Measurements from ENCODE around the gene DPH1. TPM values are rescaled to one million over a fixed set of nuclear protein-coding genes. Genes with fewer than 3 reads are reported as not detected.

The DPH1 gene
- total RNA-seq, 1 donor from 2014 or later = 38.8 TPM

DNA sequence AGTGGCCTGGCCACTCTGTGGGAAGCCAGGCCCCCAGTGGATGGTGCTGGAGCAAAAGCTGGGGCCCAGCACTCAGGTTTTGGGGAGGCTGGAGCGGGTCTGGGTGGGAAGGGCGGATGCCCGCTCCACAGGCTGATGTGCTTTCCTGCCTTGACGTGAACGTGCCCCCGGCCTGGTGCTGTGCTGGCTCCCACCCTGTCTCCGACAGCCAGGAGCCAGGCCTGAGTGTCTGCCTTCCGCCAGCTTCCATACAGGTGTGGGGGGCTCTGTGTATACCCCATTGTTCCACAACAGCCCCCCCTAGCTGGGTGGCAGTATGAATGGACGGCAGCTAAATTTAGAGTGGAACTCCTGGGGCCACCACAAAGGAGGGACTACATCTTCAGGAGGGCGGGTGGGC, 45.0 kb downstream of the DPH1 start:
- DNase-seq (ENCODE audit: low spot score) (no peak), ATAC-seq (no peak)

DNA sequence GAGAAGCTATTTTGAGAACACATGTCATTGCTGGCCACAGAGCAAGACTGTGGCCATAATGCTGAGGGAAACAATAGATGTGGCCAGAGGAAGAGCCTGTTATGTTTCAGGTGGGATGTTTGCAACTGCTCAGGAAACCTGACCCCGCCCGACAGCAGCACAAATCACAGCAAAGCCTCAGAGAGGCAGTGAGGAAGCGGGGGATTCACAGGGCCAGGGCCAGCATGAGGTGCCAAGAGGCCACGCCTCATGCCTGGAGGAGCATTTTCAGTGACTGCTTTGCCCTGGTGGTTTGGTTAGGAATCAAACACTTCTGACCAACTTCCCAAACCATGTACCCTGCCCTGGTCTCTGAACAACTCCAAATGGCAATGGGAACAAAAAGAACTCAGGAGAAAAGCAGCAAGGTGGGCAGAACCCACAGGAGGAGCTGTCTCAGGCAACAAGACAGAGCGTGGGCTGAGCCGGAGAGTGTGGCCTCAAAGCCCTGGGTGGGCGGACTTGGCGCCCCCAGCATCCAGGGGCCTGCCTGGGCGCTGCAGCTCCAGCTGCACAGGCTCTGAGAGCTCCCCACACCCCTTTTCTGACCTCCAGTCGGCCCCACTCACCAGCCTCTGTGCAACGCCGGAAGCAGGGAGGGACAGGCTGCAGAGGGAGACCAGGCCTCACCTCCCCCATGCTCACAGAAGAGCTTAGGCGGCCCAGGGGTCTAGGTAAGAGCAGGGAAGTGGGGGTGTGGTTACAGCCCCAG, 45.6 kb downstream of the DPH1 start:
- ATAC-seq (no peak), DNase-seq (ENCODE audit: low spot score) (no peak)

DNA sequence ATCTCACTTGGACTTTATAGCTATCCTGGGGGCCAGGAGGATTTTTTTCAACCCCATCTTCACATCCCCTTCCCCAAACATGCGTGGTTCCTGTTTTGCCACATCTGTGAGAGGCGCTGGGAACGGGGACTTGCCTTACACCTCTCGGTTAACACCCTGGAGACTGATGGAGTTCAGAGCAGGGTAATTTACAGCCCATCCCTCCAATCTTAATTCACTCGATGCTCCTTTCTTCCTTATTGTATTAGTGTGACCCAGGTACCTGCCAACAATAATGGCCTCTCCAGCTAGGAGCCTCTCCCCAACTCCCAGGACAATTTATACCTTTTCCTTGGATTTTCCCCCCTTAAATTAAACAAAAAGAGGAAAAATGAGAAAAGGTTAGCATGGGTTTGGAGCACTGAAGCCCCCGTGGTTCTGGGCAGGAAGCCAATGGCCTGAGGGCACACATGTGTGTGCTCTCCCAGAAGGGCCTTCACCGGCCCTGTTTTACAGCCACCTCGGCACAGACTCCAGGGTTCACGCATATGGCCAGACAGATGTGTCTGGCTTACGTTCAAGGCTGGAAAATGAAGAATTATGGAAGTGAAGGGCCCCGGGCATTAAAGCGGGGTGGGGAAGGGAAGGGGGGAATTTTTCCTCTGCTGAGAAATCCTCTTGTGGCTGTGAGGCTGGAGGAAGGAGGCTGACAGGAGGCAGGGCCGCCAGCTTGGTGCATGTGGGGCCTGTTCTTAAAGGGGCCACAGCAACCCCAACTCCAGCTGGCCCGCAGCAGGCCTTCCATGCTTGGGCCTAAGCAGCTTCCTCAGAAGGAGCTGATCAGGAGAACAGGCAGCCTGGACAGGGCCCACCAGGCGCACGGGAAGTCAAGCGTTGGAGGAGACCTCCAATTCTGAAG, 46.4 kb downstream of the DPH1 start:
- DNase-seq (ENCODE audit: low spot score) (no peak), ATAC-seq (no peak)

DNA sequence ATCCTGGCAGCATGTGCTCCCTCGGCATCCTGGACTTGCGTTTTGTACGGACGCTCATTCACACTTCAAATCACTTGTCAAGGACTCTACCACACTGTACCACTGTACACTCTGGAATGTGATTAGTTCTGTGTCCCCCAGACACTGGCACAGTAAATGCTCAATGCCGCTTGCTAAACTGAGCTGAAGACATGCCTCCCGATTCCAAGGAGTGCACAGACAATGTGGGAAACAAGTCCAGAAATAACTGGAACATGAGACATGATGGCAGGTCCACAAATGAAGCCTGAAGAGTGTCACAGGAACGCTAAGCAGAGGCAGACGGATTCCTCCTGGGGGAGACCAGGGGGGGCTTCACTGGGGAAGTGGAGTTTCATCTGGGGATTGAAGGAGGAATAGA, 47.1 kb downstream of the DPH1 start:
- ATAC-seq (no peak), DNase-seq (ENCODE audit: low spot score) (no peak)

DNA sequence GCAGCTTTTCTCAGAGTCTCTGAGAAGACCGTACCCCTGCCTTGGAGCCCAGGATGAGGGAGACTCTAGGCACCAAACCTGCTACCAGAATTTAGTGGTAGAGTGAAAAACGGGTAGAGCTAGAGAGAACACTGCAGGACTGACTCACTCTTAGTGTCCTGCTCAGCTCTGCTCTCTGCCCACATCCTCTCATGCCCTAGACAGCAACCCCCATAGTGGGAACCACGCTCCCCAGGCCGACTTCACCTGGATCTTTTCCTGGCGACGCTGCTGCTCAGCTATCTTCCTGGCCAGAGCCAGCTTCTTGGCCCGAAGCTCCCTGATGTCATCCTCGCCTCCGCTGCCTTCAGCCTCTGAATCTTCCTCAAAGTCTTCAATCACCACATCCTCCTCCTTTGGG, 51.6 kb downstream of the DPH1 start:
- DNase-seq (ENCODE audit: low spot score) (no peak), ATAC-seq (no peak)

DNA sequence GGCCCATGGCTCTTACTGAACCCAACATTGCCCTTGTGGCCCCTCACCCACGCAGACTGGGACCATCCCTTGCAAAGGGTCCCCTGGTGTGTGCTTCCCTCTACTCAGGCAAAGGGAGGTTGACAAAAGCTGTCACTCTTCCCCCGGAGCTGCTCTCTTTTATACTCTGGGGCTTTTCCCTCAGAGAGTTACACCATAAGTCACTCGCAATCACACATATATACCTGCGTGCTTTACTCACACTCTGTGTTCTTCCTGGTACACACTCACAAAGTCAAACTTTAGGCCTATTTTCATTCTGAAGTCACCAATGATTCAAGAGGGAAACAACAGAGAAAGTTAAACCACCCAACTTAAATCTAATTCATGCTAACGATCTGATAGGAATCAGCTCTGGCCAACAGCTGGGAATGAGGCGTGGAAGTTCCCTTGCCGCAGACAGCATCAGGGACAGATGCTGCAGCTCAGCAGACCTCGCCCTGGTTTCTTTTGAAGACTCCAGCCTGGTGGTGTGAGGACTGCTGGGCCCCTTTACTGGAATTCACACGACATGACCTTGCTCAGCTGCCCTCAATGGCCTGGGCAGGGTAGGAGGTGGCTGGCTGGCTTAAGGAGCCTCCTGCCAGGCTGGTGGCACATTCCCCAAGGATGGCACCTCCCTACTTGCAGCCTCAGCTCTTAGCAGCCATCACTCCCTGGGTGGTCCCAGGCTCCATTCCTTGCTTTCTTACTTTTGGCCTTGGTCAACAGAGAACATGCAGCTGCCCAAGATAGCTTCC, 52.2 kb downstream of the DPH1 start:
- ATAC-seq (no peak), DNase-seq (ENCODE audit: low spot score) (no peak)

DNA sequence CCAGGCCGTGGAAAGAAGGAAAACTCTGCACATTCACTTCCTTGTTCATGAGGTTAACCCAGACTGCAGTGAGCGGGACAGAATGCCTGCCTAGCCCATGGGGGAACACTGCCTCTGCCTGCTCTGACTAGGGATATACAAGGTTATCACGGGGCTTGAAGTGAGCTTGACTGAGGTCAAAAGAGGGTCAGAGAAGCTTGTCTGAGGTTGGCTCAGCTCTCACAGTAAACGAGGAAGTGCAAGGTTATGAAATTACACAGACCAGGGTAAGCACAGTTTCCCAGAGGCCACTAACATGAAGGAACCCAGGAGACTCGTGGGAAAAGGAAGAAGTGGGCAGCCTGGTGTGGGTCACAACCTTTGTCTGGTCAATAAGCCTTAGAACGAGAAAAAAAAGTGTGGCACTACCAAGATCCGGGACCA, 53.7 kb downstream of the DPH1 start:
- DNase-seq (ENCODE audit: low spot score) (no peak), ATAC-seq (peak; percentile 65)

DNA sequence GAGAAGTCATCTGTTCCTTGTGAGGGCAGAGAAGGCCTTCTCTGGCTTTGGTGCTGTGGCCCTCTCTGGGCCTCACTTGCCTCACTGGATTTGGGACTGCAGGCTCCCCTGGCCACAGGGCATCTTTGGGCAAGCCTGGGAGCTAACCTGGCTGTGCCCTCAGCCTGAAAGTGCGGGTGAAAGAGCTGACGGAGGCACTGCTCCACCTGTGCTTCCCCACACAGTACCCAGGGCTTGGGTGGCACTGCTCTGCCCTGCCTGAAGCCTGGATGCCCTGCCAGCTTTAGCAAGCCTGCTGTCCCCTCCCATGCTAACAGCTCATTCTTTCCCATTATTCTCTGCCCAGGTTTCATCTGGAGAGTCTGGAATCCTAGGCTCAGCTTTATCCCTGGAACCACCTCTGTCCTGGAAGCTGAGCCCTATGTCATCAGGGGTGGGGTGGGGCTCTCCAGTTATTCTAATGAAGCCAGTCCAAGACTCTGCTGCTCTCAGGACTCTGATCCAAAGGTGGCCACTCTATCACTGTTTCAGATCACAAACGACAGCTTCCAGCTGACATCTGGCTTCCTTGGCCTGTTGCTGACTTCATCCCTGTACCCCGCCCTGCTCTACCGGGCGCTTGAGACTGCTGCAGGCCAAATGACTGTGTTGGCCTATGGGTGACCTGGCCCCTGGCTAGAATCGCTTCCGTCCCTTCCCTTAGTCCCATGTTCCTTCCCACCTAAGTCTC, 54.2 kb downstream of the DPH1 start:
- DNase-seq (ENCODE audit: low spot score) (no peak), ATAC-seq (peak; percentile 8)

DNA sequence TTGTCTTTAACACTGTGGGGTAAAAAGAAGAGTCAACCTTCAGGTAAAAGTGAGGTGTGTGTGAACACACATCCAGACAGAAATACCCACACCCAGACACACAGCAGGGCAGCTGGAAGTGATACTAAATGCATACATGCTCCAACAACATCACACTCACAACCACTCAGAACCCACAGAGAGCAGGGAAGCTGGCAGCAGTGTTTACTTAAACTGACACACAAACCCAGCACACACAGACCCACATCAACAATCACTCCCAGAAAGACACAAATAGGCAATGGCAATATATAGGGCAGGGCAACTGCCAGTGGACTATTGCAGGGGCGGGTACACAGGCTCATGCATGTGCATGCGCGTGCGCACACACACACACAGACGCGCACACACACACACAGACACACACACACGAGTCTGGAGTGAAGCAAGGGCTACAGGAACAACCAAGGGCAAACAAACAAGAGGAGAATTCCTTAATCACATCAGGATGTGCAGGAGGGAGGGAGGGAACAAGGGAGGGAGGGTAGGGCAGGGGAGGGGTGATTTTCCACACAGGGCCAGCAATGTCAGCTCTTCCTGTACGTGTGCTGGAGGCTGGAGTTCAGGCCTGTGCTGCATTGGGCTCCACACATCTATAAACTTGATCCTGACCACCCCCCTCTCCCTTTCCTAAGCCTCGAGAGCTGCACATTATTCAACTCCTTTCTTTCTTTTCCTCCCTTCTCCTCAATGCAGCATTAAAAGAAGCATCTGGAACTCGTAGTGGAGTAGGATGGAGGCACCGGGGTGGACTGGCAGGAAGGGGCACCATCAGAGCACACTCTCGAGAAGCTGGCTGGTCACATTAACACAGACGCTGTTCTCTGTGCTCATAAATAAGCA, 55.1 kb downstream of the DPH1 start:
- DNase-seq (ENCODE audit: low spot score) (no peak), ATAC-seq (peak; percentile 40)

DNA sequence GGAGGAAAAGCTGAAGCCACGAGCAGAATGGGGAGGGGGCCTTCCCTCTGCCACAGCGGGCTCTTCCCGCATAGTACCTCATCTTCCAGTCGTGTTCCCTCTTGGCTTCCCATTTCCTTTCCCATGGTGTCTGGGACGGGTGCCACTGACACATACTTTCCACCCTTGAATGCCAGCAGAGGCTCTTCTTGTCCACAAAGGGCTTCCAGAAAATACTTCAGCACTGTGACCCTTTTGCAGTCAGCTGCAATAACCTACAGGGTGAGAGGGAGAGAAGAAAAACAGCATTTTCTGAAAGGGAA, 55.6 kb downstream of the DPH1 start:
- no peak for ATAC-seq
- DNase-seq (ENCODE audit: low spot score) = no peak

DNA sequence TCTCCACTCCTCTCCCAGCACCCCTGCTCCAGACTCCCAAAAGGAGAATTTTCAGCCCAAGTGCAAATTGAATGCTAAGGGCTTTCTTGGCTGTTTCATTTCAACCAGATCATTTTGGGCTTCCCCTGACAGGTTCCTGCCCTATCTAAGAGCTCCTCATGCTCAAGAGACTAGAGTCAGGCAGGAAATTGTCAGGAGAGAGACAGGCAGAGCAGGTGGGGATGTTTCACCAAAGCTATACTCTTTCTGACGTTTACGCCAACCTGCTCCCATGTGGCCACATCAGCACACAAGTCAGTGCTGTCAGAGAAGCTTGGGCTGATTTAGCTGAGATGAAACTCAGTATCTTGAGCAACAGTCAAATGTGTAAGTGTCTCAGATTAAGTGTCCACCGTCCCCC, 56.4 kb downstream of the DPH1 start:
- ATAC-seq = no peak

DNA sequence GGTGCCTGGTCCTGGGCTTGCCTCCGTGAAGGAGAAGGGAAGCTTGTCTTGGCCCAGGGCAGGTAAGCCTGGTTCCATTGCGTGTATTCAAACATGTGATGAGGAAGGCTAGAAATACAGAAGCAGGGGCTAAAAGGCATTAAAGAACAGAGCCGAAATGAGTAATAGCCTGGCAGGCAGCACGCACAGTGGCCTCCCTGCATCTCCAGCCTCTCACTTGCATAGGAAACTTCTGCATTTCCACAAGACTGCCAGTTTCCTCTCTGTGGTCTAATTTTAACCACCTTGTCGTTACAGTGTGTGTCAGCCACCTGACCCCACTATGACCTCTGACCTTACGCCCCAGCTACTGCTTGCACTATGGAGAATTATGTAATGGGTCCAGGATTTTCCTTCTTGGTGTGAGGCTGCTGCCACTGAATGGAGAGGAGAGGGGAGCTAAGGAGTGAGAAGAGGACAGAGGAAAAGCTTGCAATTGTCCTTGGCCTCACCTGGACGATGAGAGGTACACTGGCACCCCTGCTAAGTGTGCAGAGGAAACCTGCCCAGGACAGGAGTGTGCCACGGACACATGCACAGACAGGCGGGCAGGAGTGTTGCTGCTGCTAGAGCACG, 57.8 kb downstream of the DPH1 start:
- DNase-seq (ENCODE audit: low spot score) (no peak), ATAC-seq (peak; percentile 26)

More for the DNA sequence above, 56.4 kb downstream of the DPH1 start:
- no peak for DNase-seq (ENCODE audit: low spot score)

DNA sequence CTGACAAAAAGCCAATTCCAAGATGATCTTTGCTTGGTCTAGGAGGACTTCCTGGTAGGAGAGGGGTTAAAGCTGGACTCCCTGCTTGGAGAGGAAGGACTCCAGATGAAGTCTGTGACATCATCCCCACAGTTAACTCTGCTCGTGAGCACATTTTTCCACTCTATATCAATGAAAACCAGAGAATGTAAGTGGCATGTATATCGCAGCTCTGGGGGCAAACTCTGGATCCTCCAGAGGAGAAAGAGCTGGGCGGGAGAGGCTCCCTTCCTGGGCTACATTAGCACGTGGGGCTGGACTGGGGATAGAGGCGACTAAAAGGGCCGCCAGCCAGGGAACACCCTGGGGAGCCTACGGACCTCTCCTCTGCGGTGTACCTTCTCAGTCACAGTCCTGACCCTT, 59.1 kb downstream of the DPH1 start:
- ATAC-seq (no peak), DNase-seq (ENCODE audit: low spot score) (no peak)

DNA sequence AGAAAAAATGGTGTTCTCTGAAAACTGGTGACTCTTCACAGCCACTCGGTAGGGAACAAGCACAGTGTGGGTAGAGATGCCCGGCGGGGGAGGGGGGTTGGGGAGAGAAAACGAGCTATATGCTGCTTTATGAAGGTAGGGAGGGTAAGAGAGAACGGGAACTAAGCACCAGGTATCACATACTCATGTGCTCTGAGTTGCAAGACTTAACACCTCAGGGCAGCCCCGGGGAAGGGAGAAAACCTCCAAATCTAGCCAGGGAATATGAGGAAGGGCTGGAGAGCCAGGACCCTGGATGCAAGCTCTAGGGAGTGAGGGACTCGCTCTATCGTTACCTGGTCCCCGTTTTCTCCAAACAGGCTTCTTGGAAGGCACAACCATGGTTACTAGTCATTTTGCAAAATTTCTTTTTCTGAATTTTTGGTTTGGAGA, 60.3 kb downstream of the DPH1 start:
- no peak for ATAC-seq
- no peak for DNase-seq (ENCODE audit: low spot score)

DNA sequence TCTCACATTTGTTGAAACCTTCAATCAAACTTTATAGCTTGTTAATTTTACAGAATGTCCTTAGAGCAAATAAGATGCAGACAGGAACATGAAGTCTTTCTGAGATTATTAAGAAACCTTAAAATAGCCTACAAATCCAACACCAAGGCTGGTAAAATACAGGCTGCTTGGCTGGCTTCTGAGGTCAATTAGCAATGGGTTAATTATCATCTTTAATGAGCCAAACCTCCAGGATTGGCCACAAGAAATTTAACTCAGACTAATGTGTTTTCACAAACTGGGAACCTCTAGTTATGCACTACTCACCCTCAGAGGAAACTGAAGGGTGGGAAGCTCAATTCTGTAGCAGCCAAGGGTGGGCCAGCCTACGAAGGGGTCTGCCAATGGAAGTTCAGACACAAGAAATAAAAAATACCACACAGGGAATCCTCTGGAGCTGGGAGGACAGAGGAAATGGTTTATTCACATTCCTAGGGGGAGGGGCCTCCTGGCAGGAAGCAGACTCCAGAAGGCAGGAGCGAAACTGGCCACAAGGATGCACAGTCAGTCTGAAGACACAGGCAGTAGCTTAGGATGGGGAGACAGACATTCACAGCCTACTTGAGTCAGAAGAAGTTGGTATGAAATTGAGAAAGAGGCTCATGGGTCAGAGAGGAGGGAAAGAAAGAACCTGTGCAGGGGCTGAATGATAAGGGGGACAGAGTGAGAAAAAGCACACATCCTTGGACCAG, 61.0 kb downstream of the DPH1 start:
- ATAC-seq (no peak), DNase-seq (ENCODE audit: low spot score) (no peak)

DNA sequence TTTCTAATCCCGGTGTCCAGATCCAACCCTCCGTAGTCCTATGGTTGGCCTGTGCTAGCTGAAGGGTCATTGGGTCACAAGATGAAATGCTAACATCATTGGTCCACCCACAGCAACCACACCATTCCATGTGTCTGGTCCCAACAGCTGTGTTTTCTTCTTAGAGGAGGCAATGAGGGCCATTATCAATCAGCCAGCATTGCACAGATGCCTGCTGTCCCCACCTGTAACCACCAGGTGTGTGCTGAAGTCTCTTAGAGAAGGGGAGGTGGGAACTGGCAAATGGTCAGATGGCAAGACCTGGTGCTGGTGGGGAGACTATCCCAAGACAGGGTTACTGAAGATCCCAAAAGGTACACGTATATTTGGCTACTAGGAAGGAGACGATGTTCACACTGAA, 62.3 kb downstream of the DPH1 start:
- ATAC-seq (no peak), DNase-seq (ENCODE audit: low spot score) (no peak)

DNA sequence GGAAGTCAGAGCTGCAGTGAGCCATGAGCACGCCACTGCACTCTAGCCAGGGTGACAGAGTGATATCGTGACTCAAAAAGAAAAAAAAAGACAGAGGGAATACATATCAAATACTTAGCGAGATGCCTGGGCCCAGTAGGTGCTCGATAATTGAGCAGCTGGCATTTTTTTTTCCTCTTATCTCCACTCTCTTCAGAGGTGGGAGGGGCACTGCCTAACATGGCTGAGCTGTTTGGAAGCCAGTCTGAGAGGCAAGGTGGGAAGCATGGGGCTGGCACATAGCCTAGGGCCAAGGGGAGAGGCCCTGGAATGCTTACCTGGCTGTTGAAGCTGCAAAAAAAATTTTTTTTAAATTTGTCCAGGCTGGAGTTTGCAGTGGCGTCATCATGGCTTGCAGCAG, 63.4 kb downstream of the DPH1 start:
- DNase-seq (ENCODE audit: low spot score) (no peak), ATAC-seq (no peak)

Measured in left lobe of liver (tissue), 2 donors.